GM12873 (cell line): ENCODE results near the gene PLAU.
A peak's percentile ranks its signal among the peaks of the same experiment; 100 is the strongest.

Experiments used
- CTCF ChIP-seq: IDR thresholded peaks from 2 replicates; pipeline ENCODE4 v1.5.1; 2012; ENCODE audit warnings: low read depth, mild to moderate bottlenecking, moderate library complexity, low read length, control low read depth; ENCODE audit not compliant: insufficient read depth; ENCODE audit errors: missing control alignments

The PLAU gene

DNA sequence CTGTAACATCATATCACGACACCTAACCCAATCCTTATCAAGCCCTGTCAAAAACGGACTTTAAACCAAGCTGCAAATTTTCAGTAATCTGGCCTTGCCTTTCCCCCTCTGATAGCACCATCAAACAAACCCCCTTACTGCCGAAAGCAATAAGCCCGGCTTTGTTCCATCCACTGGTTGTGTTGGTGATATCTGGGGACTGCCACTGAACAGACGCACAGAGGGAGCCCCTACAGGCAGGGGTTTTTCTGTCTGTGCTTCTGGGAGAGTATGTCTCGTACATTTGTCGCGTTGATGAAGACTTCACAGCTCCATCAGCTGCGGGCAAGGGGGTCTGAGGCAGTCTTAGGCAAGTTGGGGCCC lies 550 bp upstream of the PLAU start:
- peak; percentile 25 for TF ChIP-seq CTCF

GRCh38 chr10:73911553-73912004 lies 647 bp downstream of the PLAU start:
- no peak for TF ChIP-seq CTCF

DNA sequence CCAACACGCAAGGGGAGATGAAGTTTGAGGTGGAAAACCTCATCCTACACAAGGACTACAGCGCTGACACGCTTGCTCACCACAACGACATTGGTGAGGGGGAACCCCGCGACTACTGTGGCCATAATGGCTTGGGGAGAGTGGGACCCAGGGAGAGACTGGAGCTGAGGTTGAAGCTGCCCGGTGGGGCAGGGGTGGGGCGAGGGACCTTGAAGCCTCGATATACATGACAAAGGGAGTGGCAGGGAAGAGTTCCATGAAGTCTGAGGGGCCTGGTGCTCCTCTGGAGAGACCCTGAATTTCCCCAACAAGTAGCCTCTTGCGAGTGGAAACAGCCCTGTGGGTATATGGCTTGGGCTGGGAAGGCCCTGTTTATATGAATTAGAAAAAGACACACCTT lies 3.1 kb downstream of the PLAU start:
- TF ChIP-seq CTCF, result no peak

DNA sequence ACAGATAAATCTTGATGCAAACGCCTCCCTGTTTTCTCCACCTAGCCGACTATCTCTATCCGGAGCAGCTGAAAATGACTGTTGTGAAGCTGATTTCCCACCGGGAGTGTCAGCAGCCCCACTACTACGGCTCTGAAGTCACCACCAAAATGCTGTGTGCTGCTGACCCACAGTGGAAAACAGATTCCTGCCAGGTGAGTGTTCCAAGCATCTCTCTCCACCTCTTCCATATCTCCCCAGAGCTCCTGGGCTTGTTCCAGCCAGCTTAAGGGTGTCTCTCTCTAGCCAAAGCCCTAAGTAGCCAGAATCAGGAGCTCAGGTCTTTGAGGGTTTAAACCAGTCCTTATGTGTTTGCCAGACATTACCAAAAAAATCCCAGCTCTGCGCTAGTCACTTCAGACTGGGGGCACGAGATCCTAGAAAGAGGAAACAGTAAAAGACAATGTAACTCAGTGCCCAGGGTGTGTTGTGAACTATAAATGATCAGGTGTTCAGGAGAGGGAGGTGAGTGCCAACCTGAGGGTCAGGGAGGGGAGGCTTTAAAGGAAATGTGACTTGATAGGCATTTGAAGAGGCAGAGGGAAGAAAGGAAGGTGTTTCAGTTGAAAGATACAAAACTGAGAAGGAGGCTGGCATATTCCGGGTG lies 4.4 kb downstream of the PLAU start:
- no peak for TF ChIP-seq CTCF

DNA sequence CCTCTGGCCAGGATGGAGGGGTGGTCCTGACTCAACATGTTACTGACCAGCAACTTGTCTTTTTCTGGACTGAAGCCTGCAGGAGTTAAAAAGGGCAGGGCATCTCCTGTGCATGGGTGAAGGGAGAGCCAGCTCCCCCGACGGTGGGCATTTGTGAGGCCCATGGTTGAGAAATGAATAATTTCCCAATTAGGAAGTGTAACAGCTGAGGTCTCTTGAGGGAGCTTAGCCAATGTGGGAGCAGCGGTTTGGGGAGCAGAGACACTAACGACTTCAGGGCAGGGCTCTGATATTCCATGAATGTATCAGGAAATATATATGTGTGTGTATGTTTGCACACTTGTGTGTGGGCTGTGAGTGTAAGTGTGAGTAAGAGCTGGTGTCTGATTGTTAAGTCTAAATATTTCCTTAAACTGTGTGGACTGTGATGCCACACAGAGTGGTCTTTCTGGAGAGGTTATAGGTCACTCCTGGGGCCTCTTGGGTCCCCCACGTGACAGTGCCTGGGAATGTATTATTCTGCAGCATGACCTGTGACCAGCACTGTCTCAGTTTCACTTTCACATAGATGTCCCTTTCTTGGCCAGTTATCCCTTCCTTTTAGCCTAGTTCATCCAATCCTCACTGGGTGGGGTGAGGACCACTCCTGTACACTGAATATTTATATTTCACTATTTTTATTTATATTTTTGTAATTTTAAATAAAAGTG lies 6.0 kb downstream of the PLAU start:
- TF ChIP-seq CTCF, result no peak

DNA sequence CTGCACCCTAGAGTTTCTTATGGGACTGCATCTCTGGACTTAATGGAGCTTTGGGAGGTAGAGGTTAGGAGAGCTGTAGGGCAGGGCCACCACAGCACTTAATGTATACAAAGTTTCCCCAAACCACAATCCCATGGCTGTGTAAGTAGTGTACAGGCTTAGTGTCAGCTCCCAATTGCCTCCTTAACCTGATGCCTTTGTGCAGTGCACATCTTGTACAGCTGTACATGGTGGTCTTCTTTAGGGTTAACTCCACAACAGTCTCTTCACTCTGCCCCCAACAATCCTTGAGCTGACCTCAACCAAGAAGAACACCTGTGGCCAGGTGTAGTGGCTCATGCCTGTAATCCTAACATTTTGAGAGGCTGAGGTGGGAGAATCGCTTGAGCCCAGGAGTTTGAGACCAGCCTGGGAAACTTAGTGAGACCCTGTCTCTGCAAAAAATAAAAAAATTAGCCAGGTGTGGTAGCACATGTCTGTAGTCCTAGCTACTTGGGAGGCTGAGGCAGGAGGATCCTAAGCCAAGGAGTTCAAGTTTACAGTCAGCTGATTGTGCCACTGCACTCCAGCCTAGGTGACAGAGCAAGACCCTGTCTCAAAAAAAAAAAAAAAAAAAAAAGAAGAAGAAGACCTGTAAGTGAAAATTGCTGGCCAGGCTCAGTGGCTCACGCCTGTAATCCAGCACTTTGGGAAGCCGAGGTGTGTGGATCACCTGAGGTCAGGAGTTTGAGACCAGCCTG lies 6.8 kb downstream of the PLAU start:
- TF ChIP-seq CTCF, result no peak

DNA sequence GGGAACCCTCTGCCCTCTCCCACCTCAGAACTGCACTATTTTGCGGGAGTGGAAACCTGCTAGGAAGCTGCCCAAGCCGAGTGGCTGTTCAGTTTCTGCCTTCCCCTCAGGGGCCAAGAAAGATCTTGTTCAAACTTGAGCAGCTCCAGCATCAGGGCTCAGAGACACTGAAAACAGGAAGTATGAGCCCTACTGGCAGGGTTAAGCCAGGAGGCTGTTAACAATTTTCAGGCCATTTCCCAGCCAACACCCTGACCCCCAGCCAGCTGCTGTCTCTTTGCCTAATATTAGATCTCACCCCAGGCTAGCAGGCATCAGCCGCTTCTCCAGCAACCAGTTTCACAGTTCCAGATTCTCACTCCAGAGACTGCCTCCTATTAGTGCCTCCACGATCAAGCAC lies 9.2 kb downstream of the PLAU start:
- no peak for TF ChIP-seq CTCF
